ENCODE results near the gene RNGTT.

GRCh38 chr6:89008815-89009374, 45.5 kb upstream of the RNGTT start:
- no peak for TF ChIP-seq CTCF (IDR thresholded peaks at IDR 0.05)
- TF ChIP-seq POLR2AphosphoS5 (IDR thresholded peaks at IDR 0.05; ENCODE audit: insufficient read depth in 1 of 2, low read depth in 1 of 2) = no peak
- no peak for TF ChIP-seq POLR2A (IDR thresholded peaks at IDR 0.05)

All from vagina (tissue), 2 donors.